HG03571 (cell line): ENCODE measurements around the gene WDR47.
A peak's percentile ranks its signal among the peaks of the same experiment; 100 is the strongest.
"Not testable (repeated sequence)": the region's sequence is repeated elsewhere in the genome, so short reads cannot be mapped to it uniquely, and the experiment has no call there.

Experiments used
- ATAC-seq: cut with Tn5 transposase; IDR thresholded peaks from one replicate; pipeline ENCODE4 v1.9.1; 2021; ENCODE audit not compliant: unreplicated experiment

The WDR47 gene

GRCh38 chr1:108969346-108969745, 72.6 kb downstream of the WDR47 start:
- no peak for ATAC-seq

- peak; percentile 93 for ATAC-seq
Measured at GRCh38 chr1:108963052-108963686, 78.7 kb downstream of the WDR47 start, which contains the start of gene CLCC1. Gene CLCC1, minus strand, starts transcription at chr1:108963484. Its CDS starts 13,047 bp downstream, at chr1:108950437.

GRCh38 chr1:108962681-108963051, 79.2 kb downstream of the WDR47 start:
- ATAC-seq: no peak

- ATAC-seq: no peak
Measured at GRCh38 chr1:108961752-108962486, 80.0 kb downstream of the WDR47 start.

GRCh38 chr1:108961198-108961597, 80.7 kb downstream of the WDR47 start:
- ATAC-seq: no peak

- ATAC-seq: no peak
Measured at GRCh38 chr1:108960719-108961118, 81.2 kb downstream of the WDR47 start.

GRCh38 chr1:108957888-108958287, 84.0 kb downstream of the WDR47 start:
- no peak for ATAC-seq

GRCh38 chr1:108955881-108956280, 86.0 kb downstream of the WDR47 start:
- no peak for ATAC-seq

- ATAC-seq: no peak
Measured at GRCh38 chr1:108955111-108955510, 86.8 kb downstream of the WDR47 start.

- ATAC-seq: no peak
Measured at GRCh38 chr1:108953452-108953851, 88.5 kb downstream of the WDR47 start.

- no peak for ATAC-seq
Measured at GRCh38 chr1:108951242-108951641, 90.7 kb downstream of the WDR47 start.

- no peak for ATAC-seq
Measured at GRCh38 chr1:108949044-108949443, 92.9 kb downstream of the WDR47 start.

- ATAC-seq: no peak
Measured at GRCh38 chr1:108947871-108948525, 93.9 kb downstream of the WDR47 start.

- ATAC-seq: no peak
Measured at GRCh38 chr1:108936170-108936569, 105.7 kb downstream of the WDR47 start.

GRCh38 chr1:108933944-108934343, 108.0 kb downstream of the WDR47 start:
- no peak for ATAC-seq

GRCh38 chr1:108927565-108927964, 114.3 kb downstream of the WDR47 start:
- not testable (repeated sequence) for ATAC-seq

GRCh38 chr1:108925920-108926319, 116.0 kb downstream of the WDR47 start:
- no peak for ATAC-seq
